Measurements from ENCODE around the gene POU6F2.

- TF ChIP-seq CTCF (IDR thresholded peaks at IDR 0.05) = no peak
- no peak for TF ChIP-seq ZFX (IDR thresholded peaks at IDR 0.05; ENCODE audit: borderline replicate concordance)
These were observed 166.7 kb downstream of the POU6F2 start for GRCh38 chr7:39144420-39144819.

All from 22Rv1 (cell line).